ENCODE data around the gene CCDC159. TPM values are rescaled to one million over a fixed set of nuclear protein-coding genes. Genes with fewer than 3 reads are reported as not detected.
"Not testable (repeated sequence)": the region's sequence is repeated elsewhere in the genome, so short reads cannot be mapped to it uniquely, and the experiment has no call there.

Gene CCDC159
- total RNA-seq, 3 donors from 2014 or later, result 8.6 to 30.2 (median 25.5) TPM

DNA sequence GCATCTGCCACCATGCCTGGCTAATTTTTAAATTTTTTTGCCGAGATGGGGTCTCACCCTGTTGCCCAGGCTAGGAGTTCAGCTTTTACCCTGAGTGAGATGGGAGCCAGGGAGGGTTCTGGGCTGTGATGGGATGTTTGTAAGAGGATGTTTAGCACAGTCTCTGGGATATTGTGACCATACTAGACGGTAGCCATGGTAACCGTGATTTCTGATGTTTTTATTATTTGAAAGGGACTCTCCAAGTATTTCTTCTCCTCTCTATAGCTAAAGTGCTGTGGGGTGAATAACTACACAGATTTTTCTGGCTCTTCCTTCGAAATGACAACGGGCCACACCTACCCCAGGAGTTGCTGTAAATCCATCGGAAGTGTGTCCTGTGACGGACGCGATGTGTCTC lies 40.0 kb upstream of the CCDC159 start:
- H3K27me3 ChIP-seq, result no peaks in the 10 kb centered on the region
- no peak overlapping the region for H3K4me3 ChIP-seq
- TF ChIP-seq POLR2A (IDR thresholded peaks at IDR 0.05) (no peak), POLR2AphosphoS5 (IDR thresholded peaks at IDR 0.05) (no peak)
- TF ChIP-seq, protein P1, sequence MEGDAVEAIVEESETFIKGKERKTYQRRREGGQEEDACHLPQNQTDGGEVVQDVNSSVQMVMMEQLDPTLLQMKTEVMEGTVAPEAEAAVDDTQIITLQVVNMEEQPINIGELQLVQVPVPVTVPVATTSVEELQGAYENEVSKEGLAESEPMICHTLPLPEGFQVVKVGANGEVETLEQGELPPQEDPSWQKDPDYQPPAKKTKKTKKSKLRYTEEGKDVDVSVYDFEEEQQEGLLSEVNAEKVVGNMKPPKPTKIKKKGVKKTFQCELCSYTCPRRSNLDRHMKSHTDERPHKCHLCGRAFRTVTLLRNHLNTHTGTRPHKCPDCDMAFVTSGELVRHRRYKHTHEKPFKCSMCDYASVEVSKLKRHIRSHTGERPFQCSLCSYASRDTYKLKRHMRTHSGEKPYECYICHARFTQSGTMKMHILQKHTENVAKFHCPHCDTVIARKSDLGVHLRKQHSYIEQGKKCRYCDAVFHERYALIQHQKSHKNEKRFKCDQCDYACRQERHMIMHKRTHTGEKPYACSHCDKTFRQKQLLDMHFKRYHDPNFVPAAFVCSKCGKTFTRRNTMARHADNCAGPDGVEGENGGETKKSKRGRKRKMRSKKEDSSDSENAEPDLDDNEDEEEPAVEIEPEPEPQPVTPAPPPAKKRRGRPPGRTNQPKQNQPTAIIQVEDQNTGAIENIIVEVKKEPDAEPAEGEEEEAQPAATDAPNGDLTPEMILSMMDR (IDR thresholded peaks at IDR 0.05), result no peak
- DNase-seq (ENCODE audit: low spot score in 2 of 2), result no peak
- H3K9me3 ChIP-seq, result no peaks in the 10 kb centered on the region
- no peaks in the 10 kb centered on the region for H3K4me1 ChIP-seq
- intact Hi-C loops (cut with DNase I; ENCODE audit: low total_unique reads), result no loop called here
- H3K36me3 ChIP-seq, result no peaks in the 10 kb centered on the region
- no peak overlapping the region for H3K27ac ChIP-seq

DNA sequence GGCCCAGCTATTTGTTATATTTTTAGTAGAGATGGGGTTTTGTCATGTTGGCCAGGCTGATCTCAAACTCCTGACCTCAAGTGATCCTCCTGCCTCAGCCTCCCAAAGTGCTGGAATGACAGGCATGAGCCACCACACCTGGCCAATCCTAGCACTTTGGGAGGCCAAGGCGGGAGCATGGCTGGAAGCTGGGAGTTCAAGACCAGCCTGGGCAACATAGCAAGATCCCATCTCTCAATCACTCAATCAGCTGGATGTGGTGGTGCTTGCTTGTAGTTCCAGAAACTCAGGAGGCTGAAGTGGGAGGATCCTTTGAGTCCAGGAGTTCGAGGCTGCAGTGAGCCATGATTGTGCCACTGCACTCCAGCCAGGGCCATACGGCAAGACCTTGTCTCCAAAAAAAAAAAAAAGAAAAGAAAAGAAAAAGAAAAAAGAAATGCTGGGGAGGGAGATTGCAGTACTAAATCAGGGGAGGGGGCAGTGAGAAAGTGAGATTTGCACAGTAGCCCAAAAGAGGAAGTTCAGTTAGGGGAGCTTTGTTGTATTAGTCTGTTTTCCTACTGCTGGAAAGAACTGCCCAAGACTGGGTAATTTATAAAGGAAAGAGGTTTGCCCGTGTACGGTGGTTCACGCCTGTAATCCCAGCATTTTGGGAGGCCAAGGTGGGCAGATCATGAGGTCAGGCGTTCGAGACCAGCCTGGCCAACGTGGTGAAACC lies 25.9 kb upstream of the CCDC159 start:
- H3K4me3 ChIP-seq; DNase-seq (ENCODE audit: low spot score in 2 of 2); H3K27ac ChIP-seq; H3K27me3 ChIP-seq; intact Hi-C loops (cut with DNase I; ENCODE audit: low total_unique reads); H3K36me3 ChIP-seq; H3K9me3 ChIP-seq: not testable (repeated sequence)
- H3K4me1 ChIP-seq, result peaks cover 15 to 21% of the 10 kb centered on the region in 2 donors

DNA sequence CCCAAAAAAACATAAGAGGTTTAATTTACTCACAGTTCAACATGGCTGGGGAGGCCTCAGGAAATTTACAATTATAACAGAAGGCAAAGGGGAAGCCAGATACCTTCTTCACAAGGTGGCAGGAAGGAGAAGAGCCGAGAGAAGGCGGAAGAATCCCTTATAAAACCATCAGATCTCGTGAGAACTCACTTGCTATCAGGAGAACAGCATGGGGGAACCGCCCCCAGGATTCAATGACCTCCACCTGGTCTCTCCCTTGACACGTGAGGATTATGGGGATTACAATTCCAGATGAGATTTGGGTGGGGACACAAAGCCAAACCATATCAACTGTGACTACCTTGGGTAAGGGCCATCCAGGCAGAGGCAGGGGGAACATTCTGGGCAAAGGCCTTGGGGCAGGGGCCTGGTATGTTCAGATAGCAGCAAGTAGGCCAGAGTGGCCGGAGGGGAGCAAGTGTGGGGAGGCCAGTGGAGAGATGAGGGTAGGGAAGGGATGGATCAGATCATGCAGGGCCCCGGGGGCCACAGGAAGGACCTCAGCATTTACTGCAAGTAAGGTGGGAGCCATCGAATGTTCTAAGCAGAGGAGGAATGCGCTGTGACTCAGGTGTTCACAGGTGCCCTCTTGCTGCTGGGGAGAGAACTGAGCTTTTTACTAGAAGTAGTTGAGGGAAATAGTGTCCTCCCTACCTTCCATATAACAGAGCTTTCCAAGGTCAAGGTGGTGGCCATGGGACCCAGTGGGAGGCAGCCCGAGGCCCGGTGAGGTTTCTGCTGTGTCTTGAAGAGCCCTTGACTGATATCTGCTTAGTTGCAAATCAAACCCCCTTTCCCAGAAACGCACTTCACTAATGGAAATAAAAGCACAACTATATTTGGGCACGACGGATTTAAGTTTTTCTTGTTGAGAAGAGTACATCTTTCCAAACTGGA lies 24.9 kb upstream of the CCDC159 start:
- H3K27ac ChIP-seq, result peak overlapping the region in 1 of 2 donors; percentile 33
- intact Hi-C loops (cut with DNase I; ENCODE audit: low total_unique reads), result no loop called here
- H3K4me1 ChIP-seq, result peaks cover 15 to 21% of the 10 kb centered on the region in 2 donors
- no peak for DNase-seq (ENCODE audit: low spot score in 2 of 2)
- H3K4me3 ChIP-seq, result no peak overlapping the region
- H3K9me3 ChIP-seq, result no peaks in the 10 kb centered on the region
- H3K36me3 ChIP-seq, result no peaks in the 10 kb centered on the region
- no peak for TF ChIP-seq POLR2A (IDR thresholded peaks at IDR 0.05)
- TF ChIP-seq, protein P1 (IDR thresholded peaks at IDR 0.05), result no peak
- TF ChIP-seq POLR2AphosphoS5 (IDR thresholded peaks at IDR 0.05), result no peak
- no peaks in the 10 kb centered on the region for H3K27me3 ChIP-seq

DNA sequence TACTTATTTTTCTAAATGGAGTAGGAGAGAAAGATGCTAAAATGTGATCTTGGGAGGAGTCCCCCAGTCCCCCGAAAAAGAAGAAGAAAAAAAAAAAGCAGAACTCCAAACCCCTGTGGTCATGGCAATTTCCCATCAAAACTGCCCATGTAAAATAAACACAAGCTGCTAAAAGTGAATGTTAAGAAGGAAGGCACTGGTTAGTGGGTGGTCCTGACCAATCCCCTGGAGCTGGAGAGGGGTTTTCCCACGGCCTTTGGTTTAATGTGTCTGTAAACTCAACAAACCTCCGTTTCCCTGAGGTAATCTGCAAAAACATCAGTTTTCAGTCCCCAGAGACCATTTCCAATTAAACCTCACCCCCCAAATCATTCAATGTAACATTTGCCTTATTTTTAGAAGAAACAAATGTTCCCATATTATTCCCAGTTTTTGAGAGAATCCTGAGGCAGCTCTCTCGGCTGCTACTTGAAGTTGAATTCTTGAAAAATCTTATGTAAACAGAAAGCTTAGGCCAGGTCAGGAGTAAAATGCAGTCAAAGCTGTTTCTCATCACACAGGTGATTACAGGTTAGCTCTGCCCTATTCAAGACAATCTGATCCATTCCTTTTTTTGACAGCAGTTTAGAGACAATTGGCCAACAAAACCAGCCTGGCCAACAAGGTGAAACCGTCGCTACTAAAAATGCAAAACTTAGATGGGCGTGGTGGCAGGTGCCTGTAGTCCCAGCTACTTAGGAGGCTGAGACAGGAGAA lies 23.9 kb upstream of the CCDC159 start:
- Histone ChIP-seq H3K9me3 (no peaks in the 10 kb centered on the region), H3K27me3 (no peaks in the 10 kb centered on the region), H3K4me1 (peaks cover 15 to 21% of the 10 kb centered on the region in 2 donors), H3K4me3 (no peak overlapping the region), H3K27ac (peak overlapping the region; percentile 53 to 74), H3K36me3 (no peaks in the 10 kb centered on the region)
- TF ChIP-seq, protein P1 (IDR thresholded peaks at IDR 0.05), result no peak
- TF ChIP-seq POLR2AphosphoS5 (IDR thresholded peaks at IDR 0.05), result no peak
- TF ChIP-seq POLR2A (IDR thresholded peaks at IDR 0.05), result no peak
- intact Hi-C loops (cut with DNase I; ENCODE audit: low total_unique reads), result no loop called here
- DNase-seq (ENCODE audit: low spot score in 2 of 2), result no peak

DNA sequence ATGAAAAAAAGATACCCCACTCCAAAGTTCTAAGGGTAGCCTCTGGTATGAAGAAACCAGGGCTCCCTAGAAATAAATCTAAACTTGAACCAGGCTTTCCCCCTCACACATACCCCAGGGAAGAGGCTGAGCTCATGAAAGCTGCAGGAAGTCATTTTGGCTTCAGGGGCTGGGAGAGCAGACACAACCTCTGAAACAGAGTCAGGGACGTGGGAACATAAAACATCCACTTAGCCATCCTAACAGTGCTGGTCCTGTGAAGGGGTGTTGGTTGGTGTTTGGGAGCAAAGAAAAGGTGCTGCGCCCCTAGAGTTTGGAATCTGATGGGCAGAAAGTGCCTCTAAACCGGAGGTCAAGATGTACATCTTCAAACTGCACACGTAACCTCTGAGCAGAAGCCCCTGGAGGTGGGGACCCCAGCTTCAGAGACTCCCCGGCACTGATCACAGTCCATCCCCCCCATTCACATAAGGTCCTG lies 22.7 kb upstream of the CCDC159 start:
- intact Hi-C loops (cut with DNase I; ENCODE audit: low total_unique reads), result no loop called here
- Histone ChIP-seq H3K4me1 (peaks cover 15 to 21% of the 10 kb centered on the region in 2 donors), H3K9me3 (no peaks in the 10 kb centered on the region), H3K36me3 (no peaks in the 10 kb centered on the region), H3K27ac (peak overlapping the region; percentile 74 to 85), H3K4me3 (peak overlapping the region in 1 of 3 donors; percentile 23), H3K27me3 (no peaks in the 10 kb centered on the region)
- DNase-seq (ENCODE audit: low spot score in 2 of 2), result no peak
- TF ChIP-seq POLR2A (IDR thresholded peaks at IDR 0.05) (no peak), POLR2AphosphoS5 (IDR thresholded peaks at IDR 0.05) (no peak)
- TF ChIP-seq, protein P1 (IDR thresholded peaks at IDR 0.05), result no peak
